Liver (tissue), 9 donors: ENCODE results near the gene ZACN. TPM values are rescaled to one million over a fixed set of nuclear protein-coding genes. Genes with fewer than 3 reads are reported as not detected.

Experiments used
- DNase-seq: peaks from one replicate; pipeline ENCODE4 v3.0.0-alpha.2; 2017; ENCODE audit warnings: low spot score
- H3K27ac ChIP-seq, 2 donors: one replicate each; pipeline ENCODE4 v1.7.0; 2013; ENCODE audit warnings: inconsistent platforms in 2 of 2, low read length in 2 of 2, control low read depth in 1 of 2, low read depth in 1 of 2, mild to moderate bottlenecking in 1 of 2
- H3K27me3 ChIP-seq, 4 donors: one replicate each; pipeline versions ENCODE4 v1.6.1 to v1.7.0; 2013; ENCODE audit warnings: low read length in 3 of 4, inconsistent platforms in 1 of 4, mild to moderate bottlenecking in 1 of 4, moderate library complexity in 1 of 4; ENCODE audit not compliant: control insufficient read depth in 4 of 4, insufficient read depth in 4 of 4
- H3K36me3 ChIP-seq, 4 donors: one replicate each; pipeline versions ENCODE4 v1.6.1 to v1.7.0; 2013; ENCODE audit warnings: low read length in 3 of 4, mild to moderate bottlenecking in 3 of 4, low read depth in 1 of 4, moderate library complexity in 1 of 4; ENCODE audit not compliant: control insufficient read depth in 4 of 4, insufficient read depth in 3 of 4
- H3K4me1 ChIP-seq, 4 donors: one replicate each; pipeline versions ENCODE4 v1.6.1 to v1.7.0; 2013; ENCODE audit warnings: low read length in 3 of 4, mild to moderate bottlenecking in 3 of 4, moderate library complexity in 1 of 4; ENCODE audit not compliant: control insufficient read depth in 4 of 4, insufficient read depth in 4 of 4
- H3K4me3 ChIP-seq, 3 donors: one replicate each; pipeline versions ENCODE4 v1.6.1 to v1.7.0; 2013; ENCODE audit warnings: low read length in 3 of 3, control low read depth in 1 of 3, low read depth in 1 of 3, mild to moderate bottlenecking in 1 of 3
- H3K9ac ChIP-seq, 2 donors: one replicate each; pipeline ENCODE4 v1.7.0; 2013; ENCODE audit warnings: low read length in 2 of 2, mild to moderate bottlenecking in 2 of 2, moderate library complexity in 2 of 2, control low read depth in 1 of 2, low read depth in 1 of 2
- H3K9me3 ChIP-seq, 4 donors: one replicate each; pipeline versions ENCODE4 v1.6.1 to v1.7.0; 2013; ENCODE audit warnings: low read length in 3 of 4; ENCODE audit not compliant: control insufficient read depth in 4 of 4
- EGR1 ChIP-seq, 2 donors: IDR thresholded peaks; 2 replicates each; pipeline ENCODE4 v1.6.1; 2016 to 2018; ENCODE audit warnings: antibody characterized with exemption in 2 of 2, low read depth in 2 of 2
- FOXA1 ChIP-seq: IDR thresholded peaks from 2 replicates; pipeline ENCODE4 v1.6.1; 2016; ENCODE audit warnings: antibody characterized with exemption
- FOXA2 ChIP-seq: IDR thresholded peaks from 2 replicates; pipeline ENCODE4 v1.6.1; 2016; ENCODE audit warnings: antibody characterized with exemption
- HNF4A ChIP-seq, 2 donors: conservative IDR thresholded peaks; 2 replicates each; pipeline ENCODE4 v1.6.1; 2016; ENCODE audit warnings: antibody characterized with exemption in 2 of 2, mild to moderate bottlenecking in 2 of 2
- JUND ChIP-seq, 2 donors: IDR thresholded peaks; 2 replicates each; pipeline ENCODE4 v1.6.1; 2016; ENCODE audit warnings: antibody characterized with exemption in 2 of 2
- RAD21 ChIP-seq, 2 donors: IDR thresholded peaks; 2 replicates each; pipeline ENCODE4 v1.6.1; 2016; ENCODE audit warnings: antibody characterized with exemption in 2 of 2, mild to moderate bottlenecking in 2 of 2
- SP1 ChIP-seq: IDR thresholded peaks from 2 replicates; pipeline ENCODE4 v1.6.1; 2018; ENCODE audit warnings: antibody characterized with exemption, mild to moderate bottlenecking
- TAF1 ChIP-seq: conservative IDR thresholded peaks from 2 replicates; pipeline ENCODE4 v1.6.1; 2016; ENCODE audit warnings: antibody characterized with exemption, mild to moderate bottlenecking
- WGBS: extraction: QIAGEN DNeasy Blood & Tissue Kit; methylation state at CpG from one replicate; pipeline ENCODE4 v1.1.7; 2013; 5-methylcytosine and 5-hydroxymethylcytosine counted together
- polyA plus RNA-seq, 2 donors: library from polyadenylated mRNA; stranded (reverse) in 1 of 2; unstranded in 1 of 2; fragments of 200-250 nt in 1 of 2; fragments of >200 nt in 1 of 2; fragmentation: Nextera tagmentation in 1 of 2; extraction: Ambion mirVana in 1 of 2; gene quantifications; one replicate each; pipeline versions ENCODE4 v1.2.1 to v1.2.3, GENCODE V29; 2013 to 2015
- total RNA-seq, 2 donors: library from RNA; depleted of rRNA; stranded (reverse); fragments of >200 nt; gene quantifications; one replicate each; pipeline ENCODE4 v1.2.3, GENCODE V29; 2014
- TF ChIP-seq, protein P1 (sequence below): fragments of 150-350 bp; IDR thresholded peaks from 2 replicates; pipeline ENCODE4 v1.5.1; 2017; ENCODE audit warnings: improper control_type of control experiment, low read depth, low read length; ENCODE audit not compliant: missing input control
- TF ChIP-seq, protein P2 (sequence below): IDR thresholded peaks from 2 replicates; pipeline ENCODE4 v1.6.1; 2016; ENCODE audit warnings: antibody characterized with exemption
- TF ChIP-seq, protein P3 (sequence below): IDR thresholded peaks from 2 replicates; pipeline ENCODE4 v1.6.1; 2016; ENCODE audit warnings: antibody characterized with exemption, mild to moderate bottlenecking
- TF ChIP-seq, protein P4 (sequence below): IDR thresholded peaks from 2 replicates; pipeline ENCODE4 v1.6.1; 2016; ENCODE audit warnings: antibody characterized with exemption
- donor health status: healthy.
- donor health status: healthy.
- donor health status: healthy.
- donor health status: healthy.
- donor health status: healthy.

ZACN gene
- total and polyA plus RNA-seq, 4 donors: 0.35 to 1.9 TPM; not detected in 2

DNA sequence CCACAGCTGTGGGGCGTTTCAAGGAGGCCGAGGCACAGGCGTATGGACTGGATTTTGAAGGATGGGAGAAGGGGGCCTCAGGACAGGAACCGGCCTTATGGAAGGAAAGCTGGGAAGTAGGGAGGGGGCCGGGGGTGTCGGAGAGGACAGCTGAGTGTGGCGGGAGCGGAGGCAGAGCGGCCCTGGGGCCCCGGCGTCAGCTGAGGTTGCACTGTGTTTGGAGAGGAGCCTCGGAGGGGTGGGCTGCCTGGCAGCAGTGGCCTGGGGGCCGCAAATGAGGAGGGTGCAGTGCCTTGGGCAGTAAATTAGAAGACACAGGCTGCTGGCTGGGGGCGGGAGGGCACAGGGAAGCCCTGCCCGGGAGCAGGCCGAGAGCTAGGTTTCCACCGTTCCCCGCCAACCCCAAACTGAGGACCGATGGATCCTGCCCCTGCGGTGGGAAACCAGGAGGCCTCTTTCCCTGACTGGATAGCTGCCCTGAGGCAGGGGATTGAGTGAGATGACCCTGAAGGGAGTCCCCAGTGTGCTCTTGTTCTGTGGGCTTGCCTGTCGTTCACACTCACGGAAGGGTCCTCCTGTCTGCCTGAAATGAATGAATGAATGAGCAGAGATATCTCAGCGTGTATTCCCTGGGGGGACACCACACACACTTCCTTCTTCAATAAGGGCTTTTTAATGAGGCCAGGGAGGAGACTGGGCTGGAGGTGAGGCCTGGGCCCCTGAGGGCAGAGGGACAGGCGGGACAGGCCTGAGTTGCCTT, 43.6 kb downstream of the ZACN start:
- Histone ChIP-seq H3K9ac (no peak overlapping the region), H3K4me1 (peaks cover 0 to 7% (median 5%) of the 10 kb centered on the region in 4 donors), H3K4me3 (no peak overlapping the region), H3K36me3 (no peaks in the 10 kb centered on the region), H3K9me3 (no peaks in the 10 kb centered on the region), H3K27me3 (no peaks in the 10 kb centered on the region), H3K27ac (no peak overlapping the region)
- 94% methylated on average over 24 of the region's 24 CpGs for WGBS
- DNase-seq: no peak
- no peak for TF ChIP-seq FOXA1
- TF ChIP-seq, protein P1, sequence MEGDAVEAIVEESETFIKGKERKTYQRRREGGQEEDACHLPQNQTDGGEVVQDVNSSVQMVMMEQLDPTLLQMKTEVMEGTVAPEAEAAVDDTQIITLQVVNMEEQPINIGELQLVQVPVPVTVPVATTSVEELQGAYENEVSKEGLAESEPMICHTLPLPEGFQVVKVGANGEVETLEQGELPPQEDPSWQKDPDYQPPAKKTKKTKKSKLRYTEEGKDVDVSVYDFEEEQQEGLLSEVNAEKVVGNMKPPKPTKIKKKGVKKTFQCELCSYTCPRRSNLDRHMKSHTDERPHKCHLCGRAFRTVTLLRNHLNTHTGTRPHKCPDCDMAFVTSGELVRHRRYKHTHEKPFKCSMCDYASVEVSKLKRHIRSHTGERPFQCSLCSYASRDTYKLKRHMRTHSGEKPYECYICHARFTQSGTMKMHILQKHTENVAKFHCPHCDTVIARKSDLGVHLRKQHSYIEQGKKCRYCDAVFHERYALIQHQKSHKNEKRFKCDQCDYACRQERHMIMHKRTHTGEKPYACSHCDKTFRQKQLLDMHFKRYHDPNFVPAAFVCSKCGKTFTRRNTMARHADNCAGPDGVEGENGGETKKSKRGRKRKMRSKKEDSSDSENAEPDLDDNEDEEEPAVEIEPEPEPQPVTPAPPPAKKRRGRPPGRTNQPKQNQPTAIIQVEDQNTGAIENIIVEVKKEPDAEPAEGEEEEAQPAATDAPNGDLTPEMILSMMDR: no peak
- no peak for TF ChIP-seq HNF4A (conservative IDR thresholded peaks at IDR 0.05)
- TF ChIP-seq TAF1: no peak
- no peak for TF ChIP-seq FOXA2
- TF ChIP-seq, protein P2, sequence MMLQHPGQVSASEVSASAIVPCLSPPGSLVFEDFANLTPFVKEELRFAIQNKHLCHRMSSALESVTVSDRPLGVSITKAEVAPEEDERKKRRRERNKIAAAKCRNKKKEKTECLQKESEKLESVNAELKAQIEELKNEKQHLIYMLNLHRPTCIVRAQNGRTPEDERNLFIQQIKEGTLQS: no peak
- TF ChIP-seq RAD21 (IDR thresholded peaks at IDR 0.05): no peak
- TF ChIP-seq, protein P3, sequence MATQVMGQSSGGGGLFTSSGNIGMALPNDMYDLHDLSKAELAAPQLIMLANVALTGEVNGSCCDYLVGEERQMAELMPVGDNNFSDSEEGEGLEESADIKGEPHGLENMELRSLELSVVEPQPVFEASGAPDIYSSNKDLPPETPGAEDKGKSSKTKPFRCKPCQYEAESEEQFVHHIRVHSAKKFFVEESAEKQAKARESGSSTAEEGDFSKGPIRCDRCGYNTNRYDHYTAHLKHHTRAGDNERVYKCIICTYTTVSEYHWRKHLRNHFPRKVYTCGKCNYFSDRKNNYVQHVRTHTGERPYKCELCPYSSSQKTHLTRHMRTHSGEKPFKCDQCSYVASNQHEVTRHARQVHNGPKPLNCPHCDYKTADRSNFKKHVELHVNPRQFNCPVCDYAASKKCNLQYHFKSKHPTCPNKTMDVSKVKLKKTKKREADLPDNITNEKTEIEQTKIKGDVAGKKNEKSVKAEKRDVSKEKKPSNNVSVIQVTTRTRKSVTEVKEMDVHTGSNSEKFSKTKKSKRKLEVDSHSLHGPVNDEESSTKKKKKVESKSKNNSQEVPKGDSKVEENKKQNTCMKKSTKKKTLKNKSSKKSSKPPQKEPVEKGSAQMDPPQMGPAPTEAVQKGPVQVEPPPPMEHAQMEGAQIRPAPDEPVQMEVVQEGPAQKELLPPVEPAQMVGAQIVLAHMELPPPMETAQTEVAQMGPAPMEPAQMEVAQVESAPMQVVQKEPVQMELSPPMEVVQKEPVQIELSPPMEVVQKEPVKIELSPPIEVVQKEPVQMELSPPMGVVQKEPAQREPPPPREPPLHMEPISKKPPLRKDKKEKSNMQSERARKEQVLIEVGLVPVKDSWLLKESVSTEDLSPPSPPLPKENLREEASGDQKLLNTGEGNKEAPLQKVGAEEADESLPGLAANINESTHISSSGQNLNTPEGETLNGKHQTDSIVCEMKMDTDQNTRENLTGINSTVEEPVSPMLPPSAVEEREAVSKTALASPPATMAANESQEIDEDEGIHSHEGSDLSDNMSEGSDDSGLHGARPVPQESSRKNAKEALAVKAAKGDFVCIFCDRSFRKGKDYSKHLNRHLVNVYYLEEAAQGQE: no peak

DNA sequence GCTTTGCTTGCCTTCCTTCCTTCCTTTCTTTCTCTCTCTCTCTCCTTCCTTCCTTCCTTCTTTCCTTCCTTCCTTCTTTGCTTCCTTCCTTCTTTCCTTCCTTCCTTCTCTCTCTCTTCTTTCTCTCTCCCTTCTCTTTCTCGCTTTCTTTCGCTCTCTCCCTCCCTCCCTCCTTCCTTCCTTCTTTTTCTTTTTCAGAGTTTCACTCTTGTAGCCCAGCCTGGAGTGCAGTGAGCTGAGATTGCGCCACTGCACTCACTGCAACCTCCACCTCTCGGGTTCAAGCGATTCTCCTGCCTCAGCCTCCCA, 44.2 kb downstream of the ZACN start:
- H3K36me3 ChIP-seq: no peaks in the 10 kb centered on the region
- DNase-seq: no peak
- H3K9me3 ChIP-seq: no peaks in the 10 kb centered on the region
- TF ChIP-seq FOXA2 (no peak), HNF4A (conservative IDR thresholded peaks at IDR 0.05) (no peak), SP1 (no peak), JUND (IDR thresholded peaks at IDR 0.05) (no peak), RAD21 (IDR thresholded peaks at IDR 0.05) (no peak), EGR1 (IDR thresholded peaks at IDR 0.05; ENCODE audit: low read depth in 2 of 2) (no peak)
- TF ChIP-seq, protein P4, sequence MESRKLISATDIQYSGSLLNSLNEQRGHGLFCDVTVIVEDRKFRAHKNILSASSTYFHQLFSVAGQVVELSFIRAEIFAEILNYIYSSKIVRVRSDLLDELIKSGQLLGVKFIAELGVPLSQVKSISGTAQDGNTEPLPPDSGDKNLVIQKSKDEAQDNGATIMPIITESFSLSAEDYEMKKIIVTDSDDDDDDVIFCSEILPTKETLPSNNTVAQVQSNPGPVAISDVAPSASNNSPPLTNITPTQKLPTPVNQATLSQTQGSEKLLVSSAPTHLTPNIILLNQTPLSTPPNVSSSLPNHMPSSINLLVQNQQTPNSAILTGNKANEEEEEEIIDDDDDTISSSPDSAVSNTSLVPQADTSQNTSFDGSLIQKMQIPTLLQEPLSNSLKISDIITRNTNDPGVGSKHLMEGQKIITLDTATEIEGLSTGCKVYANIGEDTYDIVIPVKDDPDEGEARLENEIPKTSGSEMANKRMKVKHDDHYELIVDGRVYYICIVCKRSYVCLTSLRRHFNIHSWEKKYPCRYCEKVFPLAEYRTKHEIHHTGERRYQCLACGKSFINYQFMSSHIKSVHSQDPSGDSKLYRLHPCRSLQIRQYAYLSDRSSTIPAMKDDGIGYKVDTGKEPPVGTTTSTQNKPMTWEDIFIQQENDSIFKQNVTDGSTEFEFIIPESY: no peak
- TF ChIP-seq, protein P1: no peak
- peaks cover 0 to 7% (median 5%) of the 10 kb centered on the region in 4 donors for H3K4me1 ChIP-seq
- no peak overlapping the region for H3K4me3 ChIP-seq
- no peak overlapping the region for H3K27ac ChIP-seq
- no peaks in the 10 kb centered on the region for H3K27me3 ChIP-seq
- 84% methylated on average over 5 of the region's 5 CpGs for WGBS
- H3K9ac ChIP-seq: no peak overlapping the region
